ENCODE data around the gene GJB1.

Gene GJB1

DNA sequence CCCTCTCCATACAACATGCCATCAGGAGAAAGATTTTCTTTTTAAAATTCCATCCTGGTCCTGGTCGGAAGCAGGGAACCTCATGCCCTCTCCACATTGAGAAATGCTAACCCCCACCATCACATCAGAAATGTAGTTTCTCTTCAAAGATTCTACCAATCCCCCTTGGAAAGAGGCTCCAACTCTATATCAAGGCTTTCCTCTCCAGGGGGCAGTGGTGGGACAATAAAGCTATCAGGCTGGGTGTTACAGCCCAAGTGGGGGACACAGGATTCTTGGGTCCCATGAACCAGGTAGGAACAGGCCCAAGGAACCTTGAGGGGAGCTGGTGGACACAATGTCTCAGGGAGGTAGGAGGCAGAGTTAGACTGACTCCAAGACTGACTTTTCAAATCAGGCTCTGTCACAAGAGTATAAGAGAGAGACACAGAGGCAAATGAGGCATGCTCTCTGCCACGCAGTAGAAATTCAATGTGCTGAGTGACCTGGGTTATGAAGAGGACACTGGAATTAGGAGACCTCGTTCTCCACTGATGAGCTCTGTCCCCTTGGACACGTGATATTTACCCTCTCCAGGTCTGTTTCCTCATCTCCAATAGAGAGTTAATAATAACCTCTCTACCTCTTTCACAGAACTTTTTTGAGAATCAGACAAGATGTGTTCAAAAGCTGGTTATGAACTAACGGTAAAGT is 4.5 kb downstream of the GJB1 start:
- Histone ChIP-seq H3F3A (ENCODE audit: insufficient read depth, low read length) (no peaks in the 10 kb centered on the region), H3K9me2 (ENCODE audit: low read depth, low read length) (no peaks in the 10 kb centered on the region), H3K4me1 (ENCODE audit: insufficient read depth, low read length, severe bottlenecking) (peaks cover 6% of the 10 kb centered on the region), H3K4me3 (ENCODE audit: low read depth, low read length, poor library complexity, severe bottlenecking) (no peak overlapping the region), H3K27me3 (ENCODE audit: insufficient read depth, low read length) (no peaks in the 10 kb centered on the region), H3K4me2 (ENCODE audit: low read length) (no peak overlapping the region), H4K20me1 (ENCODE audit: insufficient read depth, low read length) (no peaks in the 10 kb centered on the region), H3K9ac (ENCODE audit: low read length) (no peak overlapping the region), H2AFZ (ENCODE audit: low read length) (no peak overlapping the region), H3K79me2 (ENCODE audit: insufficient read depth, low read length) (no peaks in the 10 kb centered on the region), H3K9me3 (ENCODE audit: low read length) (no peaks in the 10 kb centered on the region), H3K27ac (ENCODE audit: low read depth, low read length, poor library complexity, severe bottlenecking) (no peak overlapping the region), H3K36me3 (ENCODE audit: insufficient read depth, low read length) (no peaks in the 10 kb centered on the region)
- TF ChIP-seq, protein P1, sequence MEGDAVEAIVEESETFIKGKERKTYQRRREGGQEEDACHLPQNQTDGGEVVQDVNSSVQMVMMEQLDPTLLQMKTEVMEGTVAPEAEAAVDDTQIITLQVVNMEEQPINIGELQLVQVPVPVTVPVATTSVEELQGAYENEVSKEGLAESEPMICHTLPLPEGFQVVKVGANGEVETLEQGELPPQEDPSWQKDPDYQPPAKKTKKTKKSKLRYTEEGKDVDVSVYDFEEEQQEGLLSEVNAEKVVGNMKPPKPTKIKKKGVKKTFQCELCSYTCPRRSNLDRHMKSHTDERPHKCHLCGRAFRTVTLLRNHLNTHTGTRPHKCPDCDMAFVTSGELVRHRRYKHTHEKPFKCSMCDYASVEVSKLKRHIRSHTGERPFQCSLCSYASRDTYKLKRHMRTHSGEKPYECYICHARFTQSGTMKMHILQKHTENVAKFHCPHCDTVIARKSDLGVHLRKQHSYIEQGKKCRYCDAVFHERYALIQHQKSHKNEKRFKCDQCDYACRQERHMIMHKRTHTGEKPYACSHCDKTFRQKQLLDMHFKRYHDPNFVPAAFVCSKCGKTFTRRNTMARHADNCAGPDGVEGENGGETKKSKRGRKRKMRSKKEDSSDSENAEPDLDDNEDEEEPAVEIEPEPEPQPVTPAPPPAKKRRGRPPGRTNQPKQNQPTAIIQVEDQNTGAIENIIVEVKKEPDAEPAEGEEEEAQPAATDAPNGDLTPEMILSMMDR (IDR thresholded peaks at IDR 0.05; ENCODE audit: low read length), result no peak
- no peak for TF ChIP-seq EZH2 (IDR thresholded peaks at IDR 0.05; ENCODE audit: borderline replicate concordance, low read length)

DNA sequence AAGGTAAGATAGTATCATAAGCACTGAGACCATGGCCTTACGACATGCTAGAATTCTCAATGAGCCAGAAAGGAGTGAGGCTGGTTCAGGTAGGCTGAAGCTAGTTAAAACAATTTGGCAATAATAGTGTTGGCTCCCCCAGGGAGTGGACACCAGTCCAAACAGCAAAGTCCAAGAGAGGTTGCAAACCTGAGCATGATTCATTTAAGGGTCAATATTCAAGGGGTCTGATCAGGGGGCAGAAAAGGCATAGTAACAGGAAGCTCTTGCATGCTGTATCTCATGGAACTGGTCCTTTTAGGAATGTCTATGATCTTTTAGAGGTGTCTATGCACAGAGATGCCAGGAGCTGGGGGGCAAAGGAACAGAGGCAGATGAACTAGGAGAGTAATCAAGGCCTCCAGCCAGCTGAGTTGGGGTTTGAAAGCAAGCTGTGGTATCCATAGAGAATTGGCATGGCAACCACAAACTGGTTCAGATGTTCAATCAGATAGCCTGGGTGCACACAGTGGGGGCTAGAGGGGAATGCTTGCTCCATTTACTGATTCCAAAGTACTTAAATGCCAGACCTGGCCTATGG is 5.1 kb downstream of the GJB1 start:
- H3K9me3 ChIP-seq (ENCODE audit: low read length), result no peaks in the 10 kb centered on the region
- H3F3A ChIP-seq (ENCODE audit: insufficient read depth, low read length), result no peaks in the 10 kb centered on the region
- no peaks in the 10 kb centered on the region for H3K27me3 ChIP-seq (ENCODE audit: insufficient read depth, low read length)
- no peak for TF ChIP-seq EZH2 (IDR thresholded peaks at IDR 0.05; ENCODE audit: borderline replicate concordance, low read length)
- TF ChIP-seq, protein P1 (IDR thresholded peaks at IDR 0.05; ENCODE audit: low read length), result no peak
- H3K9ac ChIP-seq (ENCODE audit: low read length), result no peak overlapping the region
- no peaks in the 10 kb centered on the region for H3K36me3 ChIP-seq (ENCODE audit: insufficient read depth, low read length)
- no peak overlapping the region for H2AFZ ChIP-seq (ENCODE audit: low read length)
- no peaks in the 10 kb centered on the region for H4K20me1 ChIP-seq (ENCODE audit: insufficient read depth, low read length)
- peaks cover 6% of the 10 kb centered on the region for H3K4me1 ChIP-seq (ENCODE audit: insufficient read depth, low read length, severe bottlenecking)
- H3K4me3 ChIP-seq (ENCODE audit: low read depth, low read length, poor library complexity, severe bottlenecking), result no peak overlapping the region
- H3K9me2 ChIP-seq (ENCODE audit: low read depth, low read length), result no peaks in the 10 kb centered on the region
- H3K4me2 ChIP-seq (ENCODE audit: low read length), result no peak overlapping the region
- H3K79me2 ChIP-seq (ENCODE audit: insufficient read depth, low read length), result no peaks in the 10 kb centered on the region
- no peak overlapping the region for H3K27ac ChIP-seq (ENCODE audit: low read depth, low read length, poor library complexity, severe bottlenecking)

DNA sequence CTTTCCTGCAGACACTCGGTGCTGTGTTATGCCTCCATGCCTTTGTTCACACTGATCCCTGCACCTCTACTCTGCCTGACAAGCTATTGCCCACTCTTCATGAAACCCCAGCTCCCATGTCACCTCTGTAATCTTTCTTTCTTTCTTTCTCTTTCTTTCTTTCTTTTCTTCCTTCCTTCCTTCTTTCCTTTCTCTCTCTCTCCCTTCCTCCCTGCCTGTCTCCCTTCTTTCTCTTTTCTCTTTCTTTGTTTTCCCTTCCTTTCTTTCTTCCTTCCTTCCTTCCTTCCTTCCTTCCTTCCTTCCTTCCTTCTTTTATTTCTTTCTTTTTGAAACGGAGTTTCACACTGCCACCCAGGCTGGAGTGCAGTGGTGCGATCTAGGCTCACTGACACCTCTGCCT is 12.5 kb downstream of the GJB1 start:
- Histone ChIP-seq H3K4me1 (ENCODE audit: insufficient read depth, low read length, severe bottlenecking) (peaks cover 6% of the 10 kb centered on the region), H3K4me3 (ENCODE audit: low read depth, low read length, poor library complexity, severe bottlenecking) (no peak overlapping the region), H3K27me3 (ENCODE audit: insufficient read depth, low read length) (no peaks in the 10 kb centered on the region), H3K79me2 (ENCODE audit: insufficient read depth, low read length) (no peaks in the 10 kb centered on the region), H3K36me3 (ENCODE audit: insufficient read depth, low read length) (peaks cover 12% of the 10 kb centered on the region), H3K9me3 (ENCODE audit: low read length) (no peaks in the 10 kb centered on the region), H3K9ac (ENCODE audit: low read length) (no peak overlapping the region), H3F3A (ENCODE audit: insufficient read depth, low read length) (no peaks in the 10 kb centered on the region), H2AFZ (ENCODE audit: low read length) (no peak overlapping the region), H3K4me2 (ENCODE audit: low read length) (no peak overlapping the region), H3K27ac (ENCODE audit: low read depth, low read length, poor library complexity, severe bottlenecking) (no peak overlapping the region), H3K9me2 (ENCODE audit: low read depth, low read length) (no peaks in the 10 kb centered on the region), H4K20me1 (ENCODE audit: insufficient read depth, low read length) (no peaks in the 10 kb centered on the region)
- TF ChIP-seq, protein P1 (IDR thresholded peaks at IDR 0.05; ENCODE audit: low read length), result no peak
- no peak for TF ChIP-seq EZH2 (IDR thresholded peaks at IDR 0.05; ENCODE audit: borderline replicate concordance, low read length)
